COLO668 (cell line): Measurements from ENCODE around the gene FNDC7.
A peak's percentile ranks its signal among the peaks of the same experiment; 100 is the strongest.
"Not testable (repeated sequence)": the region's sequence is repeated elsewhere in the genome, so short reads cannot be mapped to it uniquely, and the experiment has no call there.

Source experiments
- DNase-seq: peaks from one replicate; lab custom pipeline; 2025; ENCODE audit not compliant: unreplicated experiment; lab: John Stamatoyannopoulos, UW

FNDC7 gene

GRCh38 chr1:108712606-108713150, at the start of gene FNDC7:
Gene FNDC7 (plus strand): TSS chr1:108712908. CDS start chr1:108712934, 26 bp downstream.
- DNase-seq, result no peak

GRCh38 chr1:108663074-108663473, 49.6 kb upstream of the FNDC7 start:
- no peak for DNase-seq

- DNase-seq, result no peak
Measured at GRCh38 chr1:108664481-108664880, 48.2 kb upstream of the FNDC7 start.

GRCh38 chr1:108665067-108665466, 47.6 kb upstream of the FNDC7 start:
- no peak for DNase-seq

- no peak for DNase-seq
Measured at GRCh38 chr1:108665771-108666170, 46.9 kb upstream of the FNDC7 start.

GRCh38 chr1:108667422-108667821, 45.3 kb upstream of the FNDC7 start:
- DNase-seq, result not testable (repeated sequence)

GRCh38 chr1:108668777-108669176, 43.9 kb upstream of the FNDC7 start:
- DNase-seq, result no peak

GRCh38 chr1:108669679-108670078, 43.0 kb upstream of the FNDC7 start:
- no peak for DNase-seq

GRCh38 chr1:108670131-108670773, 42.5 kb upstream of the FNDC7 start:
- DNase-seq, result no peak

GRCh38 chr1:108671143-108671542, 41.6 kb upstream of the FNDC7 start:
- DNase-seq, result no peak

- no peak for DNase-seq
Measured at GRCh38 chr1:108678706-108679105, 34.0 kb upstream of the FNDC7 start.

GRCh38 chr1:108679586-108680213, 33.0 kb upstream of the FNDC7 start:
- DNase-seq, result no peak

GRCh38 chr1:108681701-108682100, 31.0 kb upstream of the FNDC7 start:
- not testable (repeated sequence) for DNase-seq

- no peak for DNase-seq
Measured at GRCh38 chr1:108685529-108685928, 27.2 kb upstream of the FNDC7 start.

- no peak for DNase-seq
Measured at GRCh38 chr1:108686614-108687313, 25.9 kb upstream of the FNDC7 start.

GRCh38 chr1:108691128-108691941, 21.4 kb upstream of the FNDC7 start:
- DNase-seq, result no peak

GRCh38 chr1:108691942-108692723, 20.6 kb upstream of the FNDC7 start, which contains the start of gene PRPF38B:
Gene PRPF38B (plus strand): TSS chr1:108692310. CDS start chr1:108692592, 282 bp downstream.
- DNase-seq, result peak; percentile 96

- DNase-seq, result peak; percentile 61
Measured at GRCh38 chr1:108692724-108693655, 19.7 kb upstream of the FNDC7 start.

GRCh38 chr1:108695535-108695934, 17.2 kb upstream of the FNDC7 start:
- DNase-seq, result no peak
